K562 (cell line): Measurements from ENCODE around the gene COMP.

ENCODE experiments used
- EP300 ChIP-seq: IDR thresholded peaks from 2 replicates; pipeline ENCODE4 v1.6.1; 2012; ENCODE audit warnings: low read length, improper control_type of control experiment
- STAT6 ChIP-seq: sonication (generic); formaldehyde crosslinking; IDR thresholded peaks from 2 replicates; pipeline ENCODE4 v1.8.1; 2023; ENCODE audit warnings: mild to moderate bottlenecking, missing genetic modification reagents
- ZBTB40 ChIP-seq, 2 experiments: fragments of 450-650 bp in 1 of 2; sonication (generic) in 1 of 2; formaldehyde crosslinking in 1 of 2; IDR thresholded peaks; 2 replicates each; pipeline versions ENCODE4 v1.7.1 to v1.9.0; 2016 to 2022; ENCODE audit warnings: inconsistent platforms in 1 of 2, mild to moderate bottlenecking in 1 of 2, missing genetic modification reagents in 1 of 2
- ZNF274 ChIP-seq: IDR thresholded peaks from 2 replicates; pipeline ENCODE4 v1.6.1; 2011; ENCODE audit warnings: low read depth, mild to moderate bottlenecking, low read length, moderate library complexity, borderline replicate concordance

- TF ChIP-seq EP300, result no peak
- TF ChIP-seq STAT6 (CRISPR knock-in tag), result no peak
- TF ChIP-seq ZNF274, result no peak
- TF ChIP-seq ZBTB40 (IDR thresholded peaks at IDR 0.05), result no peak
- TF ChIP-seq ZBTB40 (CRISPR knock-in tag; IDR thresholded peaks at IDR 0.05), result no peak
Observed at GRCh38 chr19:18763674-18764590, 27.2 kb downstream of the COMP start.
